Hepatic stellate cell (primary cell): ENCODE data around the gene KRT81.
"Not testable (repeated sequence)": the region's sequence is repeated elsewhere in the genome, so short reads cannot be mapped to it uniquely, and the experiment has no call there.

Experiments used
- DNase-seq: peaks from one replicate; pipeline ENCODE4 v3.0.0; 2011; ENCODE audit warnings: low spot score

Gene KRT81

GRCh38 chr12:52296572-52297215 lies 5.4 kb upstream of the KRT81 start:
- no peak for DNase-seq

- no peak for DNase-seq
Measured at GRCh38 chr12:52295663-52296062, 4.3 kb upstream of the KRT81 start.

DNA sequence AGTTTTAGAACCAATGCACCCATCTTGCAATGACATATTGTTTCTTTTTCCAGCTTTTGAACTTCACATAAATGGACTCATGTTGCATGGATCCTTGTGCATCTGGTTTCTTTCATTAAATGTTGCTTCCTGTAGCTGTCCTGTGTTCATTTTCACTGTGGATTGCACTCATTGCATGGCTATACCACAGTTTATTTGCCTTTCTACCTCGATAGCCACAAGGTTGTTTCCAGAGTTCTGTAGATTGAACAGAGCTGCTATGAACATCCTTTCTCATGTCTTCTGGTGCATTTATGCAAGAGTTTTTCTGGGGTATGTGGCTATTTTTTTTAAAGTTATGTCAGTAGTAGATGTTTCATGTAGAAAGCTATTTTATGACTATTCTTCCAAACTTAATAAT lies 3.5 kb upstream of the KRT81 start:
- DNase-seq, result no peak

- DNase-seq, result no peak
Measured at GRCh38 chr12:52293926-52294325, 2.6 kb upstream of the KRT81 start.

DNA sequence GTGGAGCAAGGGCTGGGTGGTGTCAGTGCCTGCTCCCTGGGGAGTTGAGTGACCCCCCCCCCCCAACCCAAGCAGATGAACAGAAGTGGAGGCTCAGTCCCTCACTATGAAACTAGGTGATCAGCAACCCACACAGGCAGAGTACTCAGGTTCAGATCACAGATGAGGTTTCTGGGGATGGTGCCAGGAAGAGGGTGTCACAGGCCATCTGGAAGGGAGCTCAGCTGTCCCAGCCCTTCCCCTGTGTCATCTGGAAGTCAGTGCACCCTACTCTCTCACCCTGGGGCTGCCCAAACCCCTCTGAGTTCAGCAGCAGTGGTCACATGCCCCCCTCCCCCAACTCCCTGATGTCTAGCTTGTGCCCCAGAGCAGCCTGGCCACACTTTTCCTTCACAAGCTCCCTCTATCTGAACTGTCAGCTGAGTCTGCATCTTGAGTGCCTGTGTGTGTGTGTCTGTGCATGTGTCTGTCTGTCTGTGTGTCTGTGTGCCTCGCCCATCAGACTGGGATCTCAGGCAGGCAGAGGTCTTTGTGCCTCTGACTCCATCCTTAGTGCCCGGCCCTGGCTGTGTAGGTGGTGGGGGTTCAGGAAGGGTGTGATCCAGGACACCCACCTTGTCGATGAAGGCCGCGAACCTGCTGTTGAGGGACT lies 725 bp downstream of the KRT81 start:
- DNase-seq, result not testable (repeated sequence)

GRCh38 chr12:52287816-52288805 lies 3.2 kb downstream of the KRT81 start:
- not testable (repeated sequence) for DNase-seq

- DNase-seq, result not testable (repeated sequence)
Measured at GRCh38 chr12:52286857-52287785, 4.2 kb downstream of the KRT81 start.

- DNase-seq, result no peak
Measured at GRCh38 chr12:52285851-52286530, 5.3 kb downstream of the KRT81 start.

DNA sequence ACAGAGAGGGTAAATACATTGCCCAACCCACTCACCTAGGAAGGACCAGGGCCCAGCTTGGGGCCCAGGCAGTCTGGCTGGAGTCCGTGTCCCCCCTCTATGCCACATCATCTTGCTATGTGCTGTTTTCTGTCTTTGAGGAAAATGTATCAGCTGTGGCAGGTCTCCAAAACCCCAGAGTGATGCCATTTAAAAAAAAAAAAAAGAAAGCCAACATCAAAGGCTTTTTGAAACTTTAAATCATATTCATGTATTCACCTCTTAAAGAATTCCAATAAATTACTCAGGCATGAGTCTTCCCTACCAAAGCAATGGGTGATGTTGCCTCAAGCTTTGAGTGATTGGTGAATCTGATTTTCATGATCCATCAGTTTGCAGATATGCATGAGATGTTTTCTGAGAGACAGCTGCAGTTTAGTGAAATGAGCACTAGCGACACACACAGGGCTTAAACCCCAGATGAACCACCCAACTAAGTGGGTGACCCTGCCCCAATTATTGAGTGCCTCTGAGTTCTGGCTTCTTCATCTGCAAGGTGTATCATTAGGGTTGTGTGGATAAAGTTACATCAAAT lies 6.1 kb downstream of the KRT81 start:
- no peak for DNase-seq

DNA sequence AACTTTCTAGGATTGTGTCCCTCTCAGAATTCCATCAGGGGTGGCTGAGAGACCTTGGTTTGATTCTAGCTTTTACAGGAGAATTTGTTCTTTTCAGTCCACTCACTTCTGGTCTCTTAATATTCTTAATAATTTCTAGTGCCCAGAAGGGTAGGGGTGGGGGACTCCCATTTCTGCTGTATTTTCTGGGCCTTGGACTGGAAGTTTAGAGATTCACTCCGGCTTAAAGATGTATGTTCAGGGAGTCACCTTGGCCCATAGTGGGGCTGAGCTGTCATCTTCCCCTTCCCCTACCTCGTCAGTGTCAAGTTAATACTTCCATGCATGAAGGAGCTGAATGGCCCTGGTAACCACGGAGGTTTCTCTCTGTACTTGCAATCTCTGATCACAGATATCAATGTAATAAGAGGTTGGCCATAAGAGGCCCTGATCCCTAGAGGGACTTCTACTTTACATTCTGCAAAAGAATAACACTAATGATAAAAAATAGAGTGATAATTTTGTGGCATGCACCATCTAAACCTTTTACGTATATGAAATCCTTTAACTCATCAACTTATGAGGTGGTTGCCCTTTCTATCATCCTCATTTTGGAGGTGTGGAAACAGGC lies 6.7 kb downstream of the KRT81 start:
- no peak for DNase-seq

- DNase-seq, result peak; percentile 95
Measured at GRCh38 chr12:52280796-52281560, 10.4 kb downstream of the KRT81 start.

- peak; percentile 82 for DNase-seq
Measured at GRCh38 chr12:52280319-52280795, 11.0 kb downstream of the KRT81 start.

GRCh38 chr12:52279422-52280318 lies 11.7 kb downstream of the KRT81 start:
- no peak for DNase-seq

DNA sequence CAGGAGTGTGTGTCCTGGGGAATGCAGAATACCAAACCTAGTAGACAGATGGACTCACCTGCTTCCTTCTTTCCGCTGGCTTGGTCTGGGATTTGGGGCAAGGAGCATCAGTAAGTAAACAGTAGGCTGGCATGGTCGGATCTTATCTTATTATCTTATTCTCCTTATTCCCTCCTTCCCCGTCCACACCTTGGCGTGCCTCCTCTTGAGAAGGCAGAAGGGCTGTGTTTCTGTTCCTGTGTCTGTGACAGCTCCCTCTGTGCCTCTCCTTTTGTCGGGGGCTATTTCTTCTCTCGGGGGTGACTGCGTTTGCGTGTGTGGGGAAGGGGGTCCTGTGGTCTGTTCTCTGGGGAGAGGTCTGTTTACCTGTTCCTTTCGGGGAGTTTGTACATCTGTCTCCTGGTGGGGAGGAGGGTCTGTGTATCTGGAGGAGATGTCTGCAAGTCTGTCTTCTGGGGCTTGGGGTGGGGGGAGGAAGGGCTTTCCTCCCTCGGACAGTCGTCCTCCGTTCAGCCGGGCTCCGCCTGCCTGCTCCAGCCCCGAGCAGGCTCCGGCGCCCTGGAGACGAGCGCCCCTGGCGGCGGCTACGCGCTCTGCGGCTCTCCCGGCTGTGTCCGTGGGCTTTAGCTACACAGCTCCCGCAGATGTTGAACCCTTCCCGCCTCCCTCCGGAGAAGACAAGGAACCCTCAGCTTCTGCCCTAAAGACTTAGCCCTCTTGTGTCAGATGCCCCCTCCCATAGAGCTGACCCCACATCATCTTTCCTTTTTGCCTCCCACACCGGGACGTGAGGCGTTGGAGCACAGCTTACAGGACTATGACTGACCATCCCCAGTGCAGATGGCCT lies 12.5 kb downstream of the KRT81 start:
- DNase-seq, result peak; percentile 84

GRCh38 chr12:52277486-52278245 lies 13.7 kb downstream of the KRT81 start:
- DNase-seq, result no peak

- no peak for DNase-seq
Measured at GRCh38 chr12:52275686-52276085, 15.6 kb downstream of the KRT81 start.
